Adipocyte (in vitro differentiated cells): ENCODE measurements around the gene CD164L2.

Experiments
- DNase-seq: peaks from one replicate; pipeline ENCODE4 v3.0.0-alpha.2; 2015; ENCODE audit warnings: low read depth
- H3K27me3 ChIP-seq: replicated peaks from 2 replicates; pipeline ENCODE4 v1.7.0; 2013; ENCODE audit warnings: mild to moderate bottlenecking, low read length, moderate library complexity; ENCODE audit not compliant: control insufficient read depth, insufficient read depth
- H3K36me3 ChIP-seq: 2 replicates; pipeline ENCODE4 v1.7.0; 2013; ENCODE audit warnings: low read length, mild to moderate bottlenecking, moderate library complexity; ENCODE audit not compliant: control insufficient read depth, insufficient read depth, severe bottlenecking
- H3K4me1 ChIP-seq: 2 replicates; pipeline ENCODE4 v1.7.0; 2013; ENCODE audit warnings: mild to moderate bottlenecking, low read length, moderate library complexity; ENCODE audit not compliant: control insufficient read depth, insufficient read depth
- H3K4me3 ChIP-seq: 2 replicates; pipeline ENCODE4 v1.7.0; 2013; ENCODE audit warnings: mild to moderate bottlenecking, low read length, moderate library complexity
- H3K9ac ChIP-seq: 2 replicates; pipeline ENCODE4 v1.7.0; 2013; ENCODE audit warnings: mild to moderate bottlenecking, low read length, moderate library complexity
- H3K9me3 ChIP-seq: 2 replicates; pipeline ENCODE4 v1.7.0; 2013; ENCODE audit warnings: mild to moderate bottlenecking, low read length, moderate library complexity; ENCODE audit not compliant: control insufficient read depth

The CD164L2 gene

GRCh38 chr1:27338751-27339150 is 44.4 kb downstream of the CD164L2 start:
- Histone ChIP-seq H3K4me3 (no peak overlapping the region), H3K4me1 (peaks cover 10% of the 10 kb centered on the region), H3K36me3 (peaks cover 29% of the 10 kb centered on the region), H3K27me3 (no peaks in the 10 kb centered on the region), H3K9ac (no peak overlapping the region), H3K9me3 (no peaks in the 10 kb centered on the region)
- DNase-seq: no peak

GRCh38 chr1:27336756-27337155 is 46.4 kb downstream of the CD164L2 start:
- H3K27me3 ChIP-seq: no peaks in the 10 kb centered on the region
- peaks cover 6% of the 10 kb centered on the region for H3K4me1 ChIP-seq
- H3K36me3 ChIP-seq: peaks cover 45% of the 10 kb centered on the region
- H3K9ac ChIP-seq: no peak overlapping the region
- no peak for DNase-seq
- no peaks in the 10 kb centered on the region for H3K9me3 ChIP-seq
- no peak overlapping the region for H3K4me3 ChIP-seq

- no peaks in the 10 kb centered on the region for H3K4me1 ChIP-seq
- no peaks in the 10 kb centered on the region for H3K9me3 ChIP-seq
- no peaks in the 10 kb centered on the region for H3K27me3 ChIP-seq
- no peak overlapping the region for H3K9ac ChIP-seq
- H3K36me3 ChIP-seq: peaks cover 47% of the 10 kb centered on the region
- H3K4me3 ChIP-seq: no peak overlapping the region
- no peak for DNase-seq
Observed at GRCh38 chr1:27335506-27336422, 47.4 kb downstream of the CD164L2 start.

- H3K9me3 ChIP-seq: no peaks in the 10 kb centered on the region
- no peak for DNase-seq
- peaks cover 47% of the 10 kb centered on the region for H3K36me3 ChIP-seq
- no peak overlapping the region for H3K4me3 ChIP-seq
- H3K9ac ChIP-seq: no peak overlapping the region
- H3K4me1 ChIP-seq: no peaks in the 10 kb centered on the region
- no peaks in the 10 kb centered on the region for H3K27me3 ChIP-seq
Observed at GRCh38 chr1:27333717-27334279, 49.3 kb downstream of the CD164L2 start.

- peak; percentile 75 for DNase-seq
- Histone ChIP-seq H3K4me3 (no peak overlapping the region), H3K9me3 (no peaks in the 10 kb centered on the region), H3K4me1 (no peaks in the 10 kb centered on the region), H3K9ac (peak overlapping the region; percentile 7), H3K36me3 (peaks cover 49% of the 10 kb centered on the region), H3K27me3 (no peaks in the 10 kb centered on the region)
Observed at GRCh38 chr1:27332536-27333281, 50.4 kb downstream of the CD164L2 start.

GRCh38 chr1:27331922-27332321 is 51.2 kb downstream of the CD164L2 start:
- H3K4me3 ChIP-seq: no peak overlapping the region
- no peaks in the 10 kb centered on the region for H3K27me3 ChIP-seq
- no peak for DNase-seq
- H3K4me1 ChIP-seq: peaks cover 2% of the 10 kb centered on the region
- peak overlapping the region; percentile 7 for H3K9ac ChIP-seq
- peaks cover 51% of the 10 kb centered on the region for H3K36me3 ChIP-seq
- no peaks in the 10 kb centered on the region for H3K9me3 ChIP-seq

- H3K9me3 ChIP-seq: no peaks in the 10 kb centered on the region
- H3K4me1 ChIP-seq: peaks cover 7% of the 10 kb centered on the region
- no peak for DNase-seq
- peaks cover 56% of the 10 kb centered on the region for H3K36me3 ChIP-seq
- H3K4me3 ChIP-seq: no peak overlapping the region
- H3K9ac ChIP-seq: no peak overlapping the region
- no peaks in the 10 kb centered on the region for H3K27me3 ChIP-seq
Observed at GRCh38 chr1:27331426-27331825, 51.7 kb downstream of the CD164L2 start.

- peaks cover 10% of the 10 kb centered on the region for H3K4me1 ChIP-seq
- no peak for DNase-seq
- no peaks in the 10 kb centered on the region for H3K27me3 ChIP-seq
- H3K36me3 ChIP-seq: peaks cover 58% of the 10 kb centered on the region
- no peak overlapping the region for H3K9ac ChIP-seq
- no peak overlapping the region for H3K4me3 ChIP-seq
- no peaks in the 10 kb centered on the region for H3K9me3 ChIP-seq
Observed at GRCh38 chr1:27330786-27331185, 52.3 kb downstream of the CD164L2 start.
